ENCODE data around the gene ADA. TPM values are rescaled to one million over a fixed set of nuclear protein-coding genes. Genes with fewer than 3 reads are reported as not detected.

Gene ADA
- total and polyA plus RNA-seq, 2 of the 13 experiments (the other 11 are each of a cell fraction or from before 2014, with no cell fraction given), result 2.5 to 11.3 TPM

DNA sequence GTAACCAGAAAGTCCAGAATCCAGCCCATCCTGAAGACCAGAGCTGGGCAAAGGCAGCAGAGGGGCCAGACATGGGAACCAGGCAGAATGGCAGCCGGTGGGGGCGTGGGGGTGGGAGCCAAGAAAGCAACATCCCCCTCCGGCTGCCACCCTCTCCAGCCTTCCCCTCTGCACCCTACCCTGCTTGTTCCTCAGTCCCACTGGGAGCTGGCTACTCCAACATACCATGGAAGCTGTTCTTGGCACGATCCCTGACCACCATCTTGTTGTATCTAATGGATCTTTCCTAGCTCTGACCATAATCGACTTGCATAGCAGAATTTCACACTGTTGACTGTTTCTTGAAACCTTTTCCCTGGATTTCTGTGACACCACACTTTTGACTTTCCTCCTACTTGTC is 30.2 kb downstream of the ADA start:
- H2AFZ ChIP-seq (ENCODE audit: low read length), result no peak overlapping the region
- in situ Hi-C loops (cut with HindIII; ENCODE audit: extremely low pct_ligation_motif_present, low pct_unique_long_range_greater_than_20kb), result no loop called here
- no TSS peak for BruUV-seq (replicated peaks)
- ATAC-seq (no peak), DNase-seq (ENCODE audit: low spot score) (no peak), FAIRE-seq (no peak)
- H3K9me3 ChIP-seq (ENCODE audit: low read length), result no peaks in the 10 kb centered on the region
- no peaks in the 10 kb centered on the region for H3K79me2 ChIP-seq (ENCODE audit: insufficient read depth, low read length)
- peaks cover 9 to 10% of the 10 kb centered on the region in 2 experiments; a peak in 4 of 5 replicates for H3K36me3 ChIP-seq (replicated peaks in 1 of 2; ENCODE audit: control insufficient read depth in 1 of 2, insufficient read depth in 2 of 2, low read length in 2 of 2)
- H3K27me3 ChIP-seq (ENCODE audit: control insufficient read depth in 1 of 2, insufficient read depth in 2 of 2, low read length in 2 of 2), result no peaks in the 10 kb centered on the region
- intact Hi-C loops (cut with micrococcal nuclease; ENCODE audit: unreplicated experiment), result no loop called here
- H3K4me2 ChIP-seq (ENCODE audit: low read depth, low read length), result no peak overlapping the region
- CTCF ChIA-PET (ENCODE audit: low intra/inter-chr PET ratio, low total read pairs), result no interaction called here
- no peaks in the 10 kb centered on the region for H3K4me1 ChIP-seq (ENCODE audit: insufficient read depth, low read length)
- no peaks in the 10 kb centered on the region for H4K20me1 ChIP-seq (ENCODE audit: insufficient read depth, low read length)
- H3K9ac ChIP-seq (ENCODE audit: insufficient read depth, low read depth, low read length), result no peak overlapping the region
- POLR2A ChIA-PET, result no interaction called here
- H3K4me3 ChIP-seq (replicated peaks in 1 of 3; ENCODE audit: insufficient read depth in 1 of 3, low read depth in 2 of 3, low read length in 3 of 3), result no peak overlapping the region
- H3K27ac ChIP-seq (ENCODE audit: extremely low read length, insufficient read depth, low read length), result no peak overlapping the region
- WGBS (ENCODE audit: low lambda C conversion rate), result 91% methylated on average over 5 of the region's 5 CpGs
- TF ChIP-seq FOSL2 (CRISPR knock-in tag; IDR thresholded peaks at IDR 0.05) (no peak), ZNF552 (CRISPR knock-in tag; IDR thresholded peaks at IDR 0.05; ENCODE audit: borderline replicate concordance) (no peak), ARNTL (CRISPR knock-in tag; IDR thresholded peaks at IDR 0.05) (no peak), NR1H2 (CRISPR knock-in tag; IDR thresholded peaks at IDR 0.05; ENCODE audit: borderline replicate concordance, low read depth) (no peak), SP2 (CRISPR knock-in tag; IDR thresholded peaks at IDR 0.05) (no peak), ZIK1 (CRISPR knock-in tag; IDR thresholded peaks at IDR 0.05; ENCODE audit: borderline replicate concordance, low read depth) (no peak), CREM (IDR thresholded peaks at IDR 0.05) (no peak), CREM (CRISPR knock-in tag; IDR thresholded peaks at IDR 0.05) (no peak), TP53 (CRISPR knock-in tag; conservative IDR thresholded peaks at IDR 0.05) (no peak), NONO (IDR thresholded peaks at IDR 0.05) (no peak), NONO (CRISPR knock-in tag; conservative IDR thresholded peaks at IDR 0.05) (no peak), THAP11 (CRISPR knock-in tag; IDR thresholded peaks at IDR 0.05) (no peak), ZFP90 (CRISPR knock-in tag; IDR thresholded peaks at IDR 0.05; ENCODE audit: borderline replicate concordance) (no peak), ZNF543 (CRISPR knock-in tag; IDR thresholded peaks at IDR 0.05) (no peak), ZBTB1 (CRISPR knock-in tag; IDR thresholded peaks at IDR 0.05; ENCODE audit: borderline replicate concordance) (no peak), NFKBIZ (CRISPR knock-in tag; IDR thresholded peaks at IDR 0.05) (no peak), ZNF496 (CRISPR knock-in tag; IDR thresholded peaks at IDR 0.05; ENCODE audit: insufficient replicate concordance) (no peak)
- TF ChIP-seq, protein P1, sequence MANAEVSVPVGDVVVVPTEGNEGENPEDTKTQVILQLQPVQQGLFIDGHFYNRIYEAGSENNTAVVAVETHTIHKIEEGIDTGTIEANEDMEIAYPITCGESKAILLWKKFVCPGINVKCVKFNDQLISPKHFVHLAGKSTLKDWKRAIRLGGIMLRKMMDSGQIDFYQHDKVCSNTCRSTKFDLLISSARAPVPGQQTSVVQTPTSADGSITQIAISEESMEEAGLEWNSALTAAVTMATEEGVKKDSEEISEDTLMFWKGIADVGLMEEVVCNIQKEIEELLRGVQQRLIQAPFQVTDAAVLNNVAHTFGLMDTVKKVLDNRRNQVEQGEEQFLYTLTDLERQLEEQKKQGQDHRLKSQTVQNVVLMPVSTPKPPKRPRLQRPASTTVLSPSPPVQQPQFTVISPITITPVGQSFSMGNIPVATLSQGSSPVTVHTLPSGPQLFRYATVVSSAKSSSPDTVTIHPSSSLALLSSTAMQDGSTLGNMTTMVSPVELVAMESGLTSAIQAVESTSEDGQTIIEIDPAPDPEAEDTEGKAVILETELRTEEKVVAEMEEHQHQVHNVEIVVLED (CRISPR knock-in tag; IDR thresholded peaks at IDR 0.05; ENCODE audit: borderline replicate concordance), result no peak
- TF ChIP-seq, protein P2, sequence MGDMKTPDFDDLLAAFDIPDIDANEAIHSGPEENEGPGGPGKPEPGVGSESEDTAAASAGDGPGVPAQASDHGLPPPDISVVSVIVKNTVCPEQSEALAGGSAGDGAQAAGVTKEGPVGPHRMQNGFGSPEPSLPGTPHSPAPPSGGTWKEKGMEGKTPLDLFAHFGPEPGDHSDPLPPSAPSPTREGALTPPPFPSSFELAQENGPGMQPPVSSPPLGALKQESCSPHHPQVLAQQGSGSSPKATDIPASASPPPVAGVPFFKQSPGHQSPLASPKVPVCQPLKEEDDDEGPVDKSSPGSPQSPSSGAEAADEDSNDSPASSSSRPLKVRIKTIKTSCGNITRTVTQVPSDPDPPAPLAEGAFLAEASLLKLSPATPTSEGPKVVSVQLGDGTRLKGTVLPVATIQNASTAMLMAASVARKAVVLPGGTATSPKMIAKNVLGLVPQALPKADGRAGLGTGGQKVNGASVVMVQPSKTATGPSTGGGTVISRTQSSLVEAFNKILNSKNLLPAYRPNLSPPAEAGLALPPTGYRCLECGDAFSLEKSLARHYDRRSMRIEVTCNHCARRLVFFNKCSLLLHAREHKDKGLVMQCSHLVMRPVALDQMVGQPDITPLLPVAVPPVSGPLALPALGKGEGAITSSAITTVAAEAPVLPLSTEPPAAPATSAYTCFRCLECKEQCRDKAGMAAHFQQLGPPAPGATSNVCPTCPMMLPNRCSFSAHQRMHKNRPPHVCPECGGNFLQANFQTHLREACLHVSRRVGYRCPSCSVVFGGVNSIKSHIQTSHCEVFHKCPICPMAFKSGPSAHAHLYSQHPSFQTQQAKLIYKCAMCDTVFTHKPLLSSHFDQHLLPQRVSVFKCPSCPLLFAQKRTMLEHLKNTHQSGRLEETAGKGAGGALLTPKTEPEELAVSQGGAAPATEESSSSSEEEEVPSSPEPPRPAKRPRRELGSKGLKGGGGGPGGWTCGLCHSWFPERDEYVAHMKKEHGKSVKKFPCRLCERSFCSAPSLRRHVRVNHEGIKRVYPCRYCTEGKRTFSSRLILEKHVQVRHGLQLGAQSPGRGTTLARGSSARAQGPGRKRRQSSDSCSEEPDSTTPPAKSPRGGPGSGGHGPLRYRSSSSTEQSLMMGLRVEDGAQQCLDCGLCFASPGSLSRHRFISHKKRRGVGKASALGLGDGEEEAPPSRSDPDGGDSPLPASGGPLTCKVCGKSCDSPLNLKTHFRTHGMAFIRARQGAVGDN (CRISPR knock-in tag; IDR thresholded peaks at IDR 0.05), result no peak
- TF ChIP-seq, protein P3, sequence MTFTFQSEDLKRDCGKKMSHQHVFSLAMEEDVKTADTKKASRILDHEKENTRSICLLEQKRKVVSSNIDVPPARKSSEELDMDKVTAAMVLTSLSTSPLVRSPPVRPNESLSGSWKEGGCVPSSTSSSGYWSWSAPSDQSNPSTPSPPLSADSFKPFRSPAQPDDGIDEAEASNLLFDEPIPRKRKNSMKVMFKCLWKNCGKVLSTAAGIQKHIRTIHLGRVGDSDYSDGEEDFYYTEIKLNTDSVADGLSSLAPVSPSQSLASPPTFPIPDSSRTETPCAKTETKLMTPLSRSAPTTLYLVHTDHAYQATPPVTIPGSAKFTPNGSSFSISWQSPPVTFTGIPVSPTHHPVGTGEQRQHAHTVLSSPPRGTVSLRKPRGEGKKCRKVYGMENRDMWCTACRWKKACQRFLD (CRISPR knock-in tag; IDR thresholded peaks at IDR 0.05; ENCODE audit: borderline replicate concordance), result no peak

All from HepG2 (cell line).